Osteocyte (in vitro differentiated cells): ENCODE results near the gene TMEM33. TPM values are rescaled to one million over a fixed set of nuclear protein-coding genes. Genes with fewer than 3 reads are reported as not detected.

Experiments used
- DNase-seq: peaks from one replicate; pipeline ENCODE4 v3.0.0; 2021; ENCODE audit warnings: mixed read lengths; ENCODE audit not compliant: unreplicated experiment; ENCODE audit errors: extremely low spot score
- H3K27ac Mint-ChIP-seq: one replicate; pipeline ENCODE4 v1.8.0; 2021; ENCODE audit warnings: mild to moderate bottlenecking, mixed read lengths; ENCODE audit not compliant: unreplicated experiment
- H3K27me3 Mint-ChIP-seq: one replicate; pipeline ENCODE4 v1.8.0; 2021; ENCODE audit warnings: mixed read lengths; ENCODE audit not compliant: unreplicated experiment
- H3K36me3 Mint-ChIP-seq: one replicate; pipeline ENCODE4 v1.8.0; 2021; ENCODE audit warnings: mixed read lengths; ENCODE audit not compliant: unreplicated experiment
- H3K4me1 Mint-ChIP-seq: one replicate; pipeline ENCODE4 v1.8.0; 2021; ENCODE audit warnings: mixed read lengths; ENCODE audit not compliant: unreplicated experiment
- H3K4me3 Mint-ChIP-seq: one replicate; pipeline ENCODE4 v1.8.0; 2021; ENCODE audit warnings: mild to moderate bottlenecking, moderate library complexity, mixed read lengths; ENCODE audit not compliant: unreplicated experiment
- H3K9me3 Mint-ChIP-seq: one replicate; pipeline ENCODE4 v1.8.0; 2021; ENCODE audit warnings: mixed read lengths; ENCODE audit not compliant: unreplicated experiment
- total RNA-seq: library from RNA; stranded (reverse); gene quantifications from 2 replicates; pipeline ENCODE4 v1.2.1, GENCODE V29; 2021
- TF ChIP-seq, protein P1 (sequence below): fragments of 200-600 bp; sonication (generic); IDR thresholded peaks from 2 replicates; pipeline ENCODE4 v1.5.0; 2021; ENCODE audit warnings: antibody characterized with exemption, mild to moderate bottlenecking, moderate library complexity

The TMEM33 gene
- total RNA-seq, 1 donor from 2014 or later: 54.8 TPM

DNA sequence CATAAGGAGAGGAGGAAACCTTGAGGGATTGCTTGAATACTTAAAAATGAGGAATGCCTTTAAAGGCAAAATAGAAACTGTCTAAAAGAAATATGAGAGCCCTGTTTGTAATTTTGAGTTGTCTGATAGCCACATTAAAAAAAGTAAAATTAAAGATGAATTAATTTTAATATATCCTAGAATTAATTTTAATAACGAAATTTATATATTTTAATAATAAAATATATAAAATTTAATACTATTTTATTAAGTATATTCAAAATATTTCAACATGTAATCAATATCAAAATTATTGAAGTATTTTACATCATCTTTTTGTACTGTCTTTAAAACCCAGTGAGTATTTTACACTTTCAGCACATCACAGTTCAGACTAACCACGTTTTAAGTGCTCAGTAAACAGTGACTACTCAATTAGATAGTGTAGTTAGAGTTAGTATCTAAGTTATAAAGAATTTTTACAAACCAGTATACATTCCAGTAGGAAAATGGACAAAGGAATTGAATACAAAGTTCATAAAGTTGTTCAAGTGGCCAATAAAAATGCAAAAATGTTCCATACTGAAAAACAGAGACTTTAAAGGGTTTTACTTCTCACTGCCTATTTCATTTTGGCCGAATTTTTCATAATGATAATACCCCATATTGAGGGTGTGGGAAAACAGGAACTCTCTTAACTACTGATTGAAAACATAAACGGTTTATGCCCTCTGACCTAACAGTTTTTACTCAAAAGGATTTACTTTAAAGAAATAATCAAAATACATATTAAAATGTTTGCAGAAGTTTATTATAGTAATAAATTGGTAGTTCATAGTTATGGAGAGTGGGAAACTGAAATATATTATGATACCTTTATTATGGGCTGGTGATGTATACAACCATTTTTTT lies 58.0 kb downstream of the TMEM33 start:
- Mint-ChIP-seq H3K27ac (no peak overlapping the region), H3K36me3 (no peaks in the 10 kb centered on the region), H3K4me1 (peaks cover 28% of the 10 kb centered on the region), H3K4me3 (no peak overlapping the region), H3K27me3 (no peaks in the 10 kb centered on the region), H3K9me3 (no peaks in the 10 kb centered on the region)
- no peak for DNase-seq
- TF ChIP-seq, protein P1, sequence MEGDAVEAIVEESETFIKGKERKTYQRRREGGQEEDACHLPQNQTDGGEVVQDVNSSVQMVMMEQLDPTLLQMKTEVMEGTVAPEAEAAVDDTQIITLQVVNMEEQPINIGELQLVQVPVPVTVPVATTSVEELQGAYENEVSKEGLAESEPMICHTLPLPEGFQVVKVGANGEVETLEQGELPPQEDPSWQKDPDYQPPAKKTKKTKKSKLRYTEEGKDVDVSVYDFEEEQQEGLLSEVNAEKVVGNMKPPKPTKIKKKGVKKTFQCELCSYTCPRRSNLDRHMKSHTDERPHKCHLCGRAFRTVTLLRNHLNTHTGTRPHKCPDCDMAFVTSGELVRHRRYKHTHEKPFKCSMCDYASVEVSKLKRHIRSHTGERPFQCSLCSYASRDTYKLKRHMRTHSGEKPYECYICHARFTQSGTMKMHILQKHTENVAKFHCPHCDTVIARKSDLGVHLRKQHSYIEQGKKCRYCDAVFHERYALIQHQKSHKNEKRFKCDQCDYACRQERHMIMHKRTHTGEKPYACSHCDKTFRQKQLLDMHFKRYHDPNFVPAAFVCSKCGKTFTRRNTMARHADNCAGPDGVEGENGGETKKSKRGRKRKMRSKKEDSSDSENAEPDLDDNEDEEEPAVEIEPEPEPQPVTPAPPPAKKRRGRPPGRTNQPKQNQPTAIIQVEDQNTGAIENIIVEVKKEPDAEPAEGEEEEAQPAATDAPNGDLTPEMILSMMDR: no peak

DNA sequence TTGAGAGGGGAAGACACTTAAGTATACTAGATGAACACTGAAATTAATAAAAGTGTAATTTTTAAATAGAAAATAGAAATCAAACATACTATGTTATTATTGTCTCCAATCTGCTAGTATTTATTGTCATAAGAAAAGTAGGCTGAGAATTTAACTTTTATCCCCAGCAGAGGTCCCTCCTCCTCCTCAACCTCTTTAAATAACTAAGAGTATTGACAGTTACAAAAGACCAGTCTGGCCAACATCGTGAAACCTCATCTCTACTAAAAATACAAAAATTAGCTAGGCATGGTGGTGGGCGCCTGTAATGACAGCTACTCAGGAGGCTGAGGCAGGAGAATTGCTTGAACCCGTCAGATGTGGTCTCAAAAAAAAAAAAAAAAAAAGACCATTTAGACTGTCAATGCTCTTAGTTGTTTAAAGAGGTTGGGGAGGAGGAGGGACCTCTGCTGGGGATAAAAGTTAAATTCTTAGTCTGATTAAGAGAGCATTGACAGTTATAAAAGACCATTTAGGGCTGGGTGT lies 59.3 kb downstream of the TMEM33 start:
- Mint-ChIP-seq H3K27me3 (no peaks in the 10 kb centered on the region), H3K27ac (no peak overlapping the region), H3K4me3 (no peak overlapping the region), H3K36me3 (peaks cover 1% of the 10 kb centered on the region), H3K9me3 (no peaks in the 10 kb centered on the region), H3K4me1 (peaks cover 23% of the 10 kb centered on the region)
- DNase-seq: no peak
- TF ChIP-seq, protein P1: peak; percentile 6

DNA sequence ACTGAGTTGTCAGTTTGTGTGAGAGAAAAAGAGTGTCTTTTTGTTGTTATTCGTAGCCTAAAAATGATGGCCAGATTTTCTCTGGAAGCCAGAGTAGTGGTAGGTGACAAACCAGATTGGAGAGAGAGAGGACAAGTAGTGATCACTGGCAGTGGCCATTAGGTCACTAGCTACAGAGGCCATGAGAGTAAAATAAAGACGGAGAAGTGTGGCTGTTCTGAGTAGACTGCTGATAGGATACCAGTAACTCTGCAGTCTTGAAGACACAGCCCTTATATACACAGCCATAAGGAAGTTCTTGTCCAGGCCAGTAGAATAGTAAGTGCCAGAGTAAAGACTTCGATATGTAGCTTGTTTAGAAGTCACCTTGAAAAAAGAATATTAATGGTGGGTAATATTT lies 62.8 kb downstream of the TMEM33 start:
- H3K4me3 Mint-ChIP-seq: no peak overlapping the region
- peaks cover 6% of the 10 kb centered on the region for H3K36me3 Mint-ChIP-seq
- no peak overlapping the region for H3K27ac Mint-ChIP-seq
- no peak for DNase-seq
- no peaks in the 10 kb centered on the region for H3K27me3 Mint-ChIP-seq
- TF ChIP-seq, protein P1: no peak
- H3K9me3 Mint-ChIP-seq: no peaks in the 10 kb centered on the region
- peaks cover 2% of the 10 kb centered on the region for H3K4me1 Mint-ChIP-seq

DNA sequence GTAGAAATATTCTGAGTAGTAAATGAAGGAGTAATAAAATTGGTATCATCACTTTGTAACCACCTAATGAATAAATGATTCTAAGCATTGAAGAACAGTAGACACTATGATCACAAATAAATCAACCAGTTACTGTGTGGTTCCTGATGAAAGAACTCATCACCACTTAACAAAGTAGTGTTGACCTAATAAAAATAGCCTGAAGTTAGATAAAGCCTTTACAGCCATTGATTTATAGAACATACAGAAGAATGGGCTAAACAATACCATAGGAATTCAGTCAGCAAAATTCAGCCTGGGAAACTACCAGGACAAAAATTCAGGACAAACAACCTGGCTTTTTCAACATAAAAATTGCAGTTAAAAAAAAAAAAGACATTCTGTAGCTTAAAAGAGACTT lies 64.1 kb downstream of the TMEM33 start:
- Mint-ChIP-seq H3K27ac (no peak overlapping the region), H3K27me3 (no peaks in the 10 kb centered on the region), H3K4me1 (peaks cover 2% of the 10 kb centered on the region), H3K36me3 (peaks cover 9% of the 10 kb centered on the region), H3K4me3 (no peak overlapping the region), H3K9me3 (no peaks in the 10 kb centered on the region)
- TF ChIP-seq, protein P1: no peak
- DNase-seq: no peak

DNA sequence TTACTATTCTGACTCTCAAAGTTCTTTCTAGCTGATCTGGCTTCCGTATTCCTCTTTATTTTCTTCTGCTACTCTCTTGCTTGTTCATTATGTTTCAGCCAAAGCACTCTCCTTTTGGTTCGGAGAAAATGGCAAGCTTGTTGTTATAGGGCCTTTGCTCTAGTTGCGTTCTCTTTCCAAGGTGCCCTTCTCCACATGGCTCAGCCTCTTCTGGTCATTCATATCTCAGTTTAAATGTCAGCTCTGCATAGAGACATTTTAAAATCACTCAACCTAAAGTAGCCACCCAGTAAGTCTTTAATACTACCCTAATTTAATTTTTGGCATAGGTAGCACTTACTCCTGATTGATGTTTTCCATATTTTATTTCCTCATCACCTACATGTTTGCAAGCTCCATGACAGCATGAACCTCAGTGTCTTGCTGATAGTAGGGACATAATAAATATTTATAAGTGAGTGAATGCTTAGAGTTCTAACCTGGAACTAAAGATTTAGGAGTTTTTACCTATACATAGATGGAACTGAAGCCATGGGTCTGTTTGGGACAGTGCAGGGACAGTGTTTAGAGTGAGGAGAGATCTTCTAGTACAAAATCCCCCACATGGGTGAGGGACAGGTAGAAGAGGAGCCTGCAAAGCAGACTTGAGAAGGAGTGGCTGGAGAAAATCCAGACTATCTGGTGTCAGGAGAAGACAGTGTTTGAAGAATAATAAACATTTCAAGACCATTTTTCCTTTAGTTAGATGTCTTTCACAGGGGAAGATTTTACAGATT lies 73.0 kb downstream of the TMEM33 start:
- no peak for DNase-seq
- H3K27me3 Mint-ChIP-seq: no peaks in the 10 kb centered on the region
- no peaks in the 10 kb centered on the region for H3K9me3 Mint-ChIP-seq
- TF ChIP-seq, protein P1: no peak
- no peak overlapping the region for H3K27ac Mint-ChIP-seq
- H3K4me1 Mint-ChIP-seq: no peaks in the 10 kb centered on the region
- H3K36me3 Mint-ChIP-seq: peaks cover 20% of the 10 kb centered on the region
- no peak overlapping the region for H3K4me3 Mint-ChIP-seq
